ENCODE results near the gene NELL1.

NELL1 gene

GRCh38 chr11:21289686-21290085, 620.3 kb downstream of the NELL1 start:
- no peak for TF ChIP-seq ZNF274 (IDR thresholded peaks at IDR 0.05; ENCODE audit: low read depth, low read length)
- no peak overlapping the region for H3K4me3 ChIP-seq (ENCODE audit: low read length)

DNA sequence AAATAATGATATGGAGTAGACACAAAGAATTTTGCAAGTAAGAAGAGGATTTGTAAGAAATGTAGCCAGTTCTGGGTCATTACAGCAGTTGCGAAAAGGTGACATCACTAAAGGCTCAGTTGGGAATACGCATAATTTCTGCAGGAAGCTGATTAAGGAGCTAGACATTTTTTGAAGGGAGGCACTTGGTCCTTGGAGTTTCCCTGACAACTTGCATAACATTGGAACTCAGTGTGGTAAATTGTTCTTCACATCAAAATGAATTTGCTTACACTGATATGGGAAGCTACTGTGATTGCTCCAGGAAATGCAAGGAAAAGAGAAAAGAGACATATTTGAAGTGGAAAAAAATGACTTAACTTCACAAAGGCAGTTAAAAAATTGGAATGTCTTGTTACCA, 626.1 kb downstream of the NELL1 start:
- no peak overlapping the region for H3K4me3 ChIP-seq (ENCODE audit: low read length)
- no peak for TF ChIP-seq ZNF274 (IDR thresholded peaks at IDR 0.05; ENCODE audit: low read depth, low read length)

- TF ChIP-seq ZNF274 (IDR thresholded peaks at IDR 0.05; ENCODE audit: low read depth, low read length) = no peak
- no peak overlapping the region for H3K4me3 ChIP-seq (ENCODE audit: low read length)
Observed at GRCh38 chr11:21301981-21302380, 632.6 kb downstream of the NELL1 start.

- H3K4me3 ChIP-seq (ENCODE audit: low read length) = no peak overlapping the region
- TF ChIP-seq ZNF274 (IDR thresholded peaks at IDR 0.05; ENCODE audit: low read depth, low read length) = no peak
Observed at GRCh38 chr11:21306739-21307358, 637.5 kb downstream of the NELL1 start.

DNA sequence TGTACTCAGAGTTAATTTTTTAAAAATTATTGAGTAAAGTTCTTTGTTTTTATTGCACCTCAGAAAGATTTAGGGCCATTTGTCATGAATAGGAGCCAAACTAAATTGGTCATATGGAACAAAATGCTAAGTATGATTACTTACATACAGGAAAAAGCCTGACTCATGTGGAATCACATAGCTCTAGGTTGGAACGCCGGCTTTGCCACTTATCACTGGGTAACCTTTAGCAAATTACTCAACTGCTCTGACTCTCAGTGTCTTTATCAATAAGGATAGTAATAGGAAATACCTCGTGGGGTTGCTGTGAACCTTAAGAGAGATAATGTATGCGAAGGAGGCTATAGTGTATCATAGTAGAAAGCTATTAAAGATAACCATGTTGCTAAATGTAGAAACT, 638.5 kb downstream of the NELL1 start:
- no peak for TF ChIP-seq ZNF274 (IDR thresholded peaks at IDR 0.05; ENCODE audit: low read depth, low read length)
- H3K4me3 ChIP-seq (ENCODE audit: low read length) = no peak overlapping the region

GRCh38 chr11:21316591-21316990, 647.2 kb downstream of the NELL1 start:
- no peak overlapping the region for H3K4me3 ChIP-seq (ENCODE audit: low read length)
- TF ChIP-seq ZNF274 (IDR thresholded peaks at IDR 0.05; ENCODE audit: low read depth, low read length) = no peak

DNA sequence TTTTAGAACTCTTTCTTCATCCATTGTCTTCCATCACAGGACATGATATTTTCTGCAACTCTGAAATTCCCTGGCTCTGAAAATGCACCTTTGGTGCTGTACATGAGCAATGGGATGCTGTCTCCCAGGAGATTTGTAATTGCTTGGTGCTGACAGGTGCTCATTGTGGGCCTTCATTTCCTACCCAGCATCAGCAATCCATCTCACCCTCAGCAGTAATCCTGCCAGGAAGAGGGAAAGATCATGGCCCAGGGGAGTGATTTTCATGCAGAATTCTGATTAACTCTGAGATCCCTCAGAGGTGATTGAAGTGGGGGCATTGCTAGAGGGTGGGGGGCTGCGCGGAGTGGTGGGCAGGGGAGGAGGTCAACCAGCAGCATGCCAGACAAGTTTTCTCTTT, 651.7 kb downstream of the NELL1 start:
- no peak for TF ChIP-seq ZNF274 (IDR thresholded peaks at IDR 0.05; ENCODE audit: low read depth, low read length)
- H3K4me3 ChIP-seq (ENCODE audit: low read length) = no peak overlapping the region

DNA sequence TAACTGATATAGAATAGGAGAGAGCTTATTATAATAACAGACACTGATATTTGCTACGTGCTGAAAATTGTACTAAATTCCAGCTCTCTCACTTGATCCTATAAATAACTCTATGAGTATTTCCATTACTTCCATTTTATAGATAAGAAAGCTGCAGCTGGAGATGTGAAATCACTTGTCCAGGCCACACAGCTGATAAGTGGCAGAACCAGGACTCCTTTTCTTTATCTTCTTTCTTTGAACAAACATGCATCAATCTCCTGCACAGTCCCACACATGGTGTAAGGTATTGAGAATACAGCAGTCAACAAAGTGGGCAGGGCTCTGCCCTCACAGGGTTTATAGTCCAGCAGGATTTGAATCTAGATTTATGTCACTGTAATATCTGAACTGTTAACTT, 652.1 kb downstream of the NELL1 start:
- no peak for TF ChIP-seq ZNF274 (IDR thresholded peaks at IDR 0.05; ENCODE audit: low read depth, low read length)
- no peak overlapping the region for H3K4me3 ChIP-seq (ENCODE audit: low read length)

DNA sequence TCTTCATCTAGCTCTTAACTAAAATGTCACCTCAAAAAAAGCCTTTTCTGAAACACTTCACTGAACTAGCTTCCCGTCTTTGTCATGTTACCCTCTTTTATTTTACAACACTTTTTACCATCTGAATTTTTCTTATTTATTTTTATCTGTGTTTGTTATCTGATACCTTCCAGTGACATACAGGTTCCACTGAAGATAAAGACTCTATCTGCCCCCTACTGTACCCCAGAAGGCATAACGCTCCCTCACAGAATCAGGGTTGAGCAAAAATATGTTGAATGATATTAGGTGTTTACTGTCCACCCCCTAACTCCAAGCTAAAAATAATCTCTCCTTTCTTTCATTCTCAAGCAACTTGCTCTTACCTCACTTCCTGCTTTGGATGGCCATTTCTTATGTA, 654.2 kb downstream of the NELL1 start:
- no peak overlapping the region for H3K4me3 ChIP-seq (ENCODE audit: low read length)
- TF ChIP-seq ZNF274 (IDR thresholded peaks at IDR 0.05; ENCODE audit: low read depth, low read length) = no peak

DNA sequence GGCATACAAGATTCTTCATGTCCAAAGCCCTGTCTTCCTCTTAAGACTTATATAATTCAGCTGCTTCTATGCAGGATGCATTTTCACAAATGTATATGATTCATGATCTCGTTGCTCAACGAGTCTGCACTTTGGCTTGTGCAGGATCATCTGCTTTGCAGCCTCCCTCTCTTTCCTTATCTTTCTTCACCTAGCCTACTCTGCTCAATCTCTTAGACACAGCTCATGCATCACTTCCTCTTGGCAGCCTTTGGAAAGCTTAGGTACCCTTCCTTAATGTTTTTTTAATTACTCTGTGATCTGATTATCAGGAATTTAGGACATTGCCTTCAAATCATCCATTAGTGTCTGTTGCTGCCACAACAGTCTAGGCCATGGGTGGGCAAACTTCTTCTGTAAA, 673.8 kb downstream of the NELL1 start:
- no peak overlapping the region for H3K4me3 ChIP-seq (ENCODE audit: low read length)
- no peak for TF ChIP-seq ZNF274 (IDR thresholded peaks at IDR 0.05; ENCODE audit: low read depth, low read length)

- TF ChIP-seq ZNF274 (IDR thresholded peaks at IDR 0.05; ENCODE audit: low read depth, low read length) = no peak
- no peak overlapping the region for H3K4me3 ChIP-seq (ENCODE audit: low read length)
Observed at GRCh38 chr11:21346361-21346760, 677.0 kb downstream of the NELL1 start.

DNA sequence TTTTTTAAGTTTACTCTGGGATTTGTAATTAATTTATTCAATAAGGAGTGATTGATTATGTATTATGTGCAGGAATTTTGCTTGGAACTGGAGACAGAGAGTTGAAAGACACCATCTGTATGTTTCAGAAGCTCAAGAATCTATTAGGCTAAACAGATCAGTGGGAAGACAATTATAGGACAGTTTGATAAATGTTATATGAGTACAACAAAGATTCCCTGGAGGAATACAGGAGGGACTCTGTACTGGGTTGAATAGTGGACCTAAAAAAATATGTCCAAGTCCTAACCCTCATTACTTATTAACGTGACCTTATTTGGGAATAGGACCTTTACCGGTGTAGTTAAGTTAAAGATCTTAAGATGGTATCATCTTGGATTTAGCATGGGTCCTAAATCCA, 681.2 kb downstream of the NELL1 start:
- H3K4me3 ChIP-seq (ENCODE audit: low read length) = no peak overlapping the region
- TF ChIP-seq ZNF274 (IDR thresholded peaks at IDR 0.05; ENCODE audit: low read depth, low read length) = no peak

- TF ChIP-seq ZNF274 (IDR thresholded peaks at IDR 0.05; ENCODE audit: low read depth, low read length) = no peak
- H3K4me3 ChIP-seq (ENCODE audit: low read length) = no peak overlapping the region
Observed at GRCh38 chr11:21353425-21353824, 684.0 kb downstream of the NELL1 start.

GRCh38 chr11:21364866-21365624, 695.7 kb downstream of the NELL1 start:
- TF ChIP-seq ZNF274 (IDR thresholded peaks at IDR 0.05; ENCODE audit: low read depth, low read length) = no peak
- no peak overlapping the region for H3K4me3 ChIP-seq (ENCODE audit: low read length)

- H3K4me3 ChIP-seq (ENCODE audit: low read length) = no peak overlapping the region
- TF ChIP-seq ZNF274 (IDR thresholded peaks at IDR 0.05; ENCODE audit: low read depth, low read length) = no peak
Observed at GRCh38 chr11:21369947-21370346, 700.6 kb downstream of the NELL1 start.
